HG03469 (cell line): ENCODE data around the gene WASHC2C.
"Not testable (repeated sequence)": the region's sequence is repeated elsewhere in the genome, so short reads cannot be mapped to it uniquely, and the experiment has no call there.

Experiments used
- ATAC-seq: cut with Tn5 transposase; IDR thresholded peaks from one replicate; pipeline ENCODE4 v1.9.1; 2021; ENCODE audit warnings: mild to moderate bottlenecking, moderate library complexity, moderate number of reproducible peaks; ENCODE audit not compliant: unreplicated experiment

Gene WASHC2C

GRCh38 chr10:45757661-45758396 lies 30.8 kb downstream of the WASHC2C start:
- not testable (repeated sequence) for ATAC-seq

- ATAC-seq = peak; percentile 64
Measured at GRCh38 chr10:45761622-45762021, 34.6 kb downstream of the WASHC2C start.

GRCh38 chr10:45763037-45763436 lies 36.0 kb downstream of the WASHC2C start:
- not testable (repeated sequence) for ATAC-seq

- not testable (repeated sequence) for ATAC-seq
Measured at GRCh38 chr10:45768334-45768733, 41.3 kb downstream of the WASHC2C start.

GRCh38 chr10:45771757-45772461 lies 44.8 kb downstream of the WASHC2C start:
- ATAC-seq = not testable (repeated sequence)

DNA sequence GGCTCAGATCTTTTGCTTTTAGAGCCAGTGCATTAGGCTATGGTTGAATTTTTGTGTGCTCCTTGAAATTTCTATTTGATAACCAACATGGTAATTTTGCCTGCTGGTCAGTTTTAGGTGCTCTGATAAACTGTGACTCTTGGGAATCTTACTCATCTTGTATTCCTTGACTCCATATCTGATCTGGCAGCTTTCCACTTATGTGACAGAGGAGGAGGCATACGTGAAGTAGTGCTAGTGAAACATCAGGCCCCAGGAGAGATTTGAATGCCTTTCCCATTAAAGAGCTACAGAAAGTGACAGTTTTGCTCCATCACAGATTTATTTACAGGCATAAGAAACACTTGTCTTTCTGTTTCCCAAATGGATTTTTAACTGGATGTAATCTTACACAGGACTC lies 59.2 kb downstream of the WASHC2C start:
- ATAC-seq = not testable (repeated sequence)

- not testable (repeated sequence) for ATAC-seq
Measured at GRCh38 chr10:45787212-45787741, 60.2 kb downstream of the WASHC2C start.

DNA sequence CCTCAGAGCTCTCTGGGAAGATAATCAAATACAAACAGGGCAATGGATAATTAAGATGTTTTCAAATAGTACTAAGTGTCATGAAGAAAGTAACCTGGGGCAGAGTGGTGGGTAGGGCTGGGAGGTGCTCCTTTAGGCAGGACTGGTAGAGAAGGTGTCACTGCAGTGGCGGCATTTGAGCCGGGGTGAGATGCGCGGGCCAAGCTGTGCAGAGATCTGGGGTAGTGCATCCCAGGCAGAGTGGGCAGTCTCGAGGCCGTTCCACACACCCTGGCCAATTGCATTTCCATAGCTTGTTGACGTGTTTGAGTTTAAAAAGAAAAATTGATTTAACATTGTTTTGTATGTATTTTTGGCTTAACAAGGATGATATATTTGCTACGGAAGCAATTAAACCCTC lies 62.9 kb downstream of the WASHC2C start:
- not testable (repeated sequence) for ATAC-seq

DNA sequence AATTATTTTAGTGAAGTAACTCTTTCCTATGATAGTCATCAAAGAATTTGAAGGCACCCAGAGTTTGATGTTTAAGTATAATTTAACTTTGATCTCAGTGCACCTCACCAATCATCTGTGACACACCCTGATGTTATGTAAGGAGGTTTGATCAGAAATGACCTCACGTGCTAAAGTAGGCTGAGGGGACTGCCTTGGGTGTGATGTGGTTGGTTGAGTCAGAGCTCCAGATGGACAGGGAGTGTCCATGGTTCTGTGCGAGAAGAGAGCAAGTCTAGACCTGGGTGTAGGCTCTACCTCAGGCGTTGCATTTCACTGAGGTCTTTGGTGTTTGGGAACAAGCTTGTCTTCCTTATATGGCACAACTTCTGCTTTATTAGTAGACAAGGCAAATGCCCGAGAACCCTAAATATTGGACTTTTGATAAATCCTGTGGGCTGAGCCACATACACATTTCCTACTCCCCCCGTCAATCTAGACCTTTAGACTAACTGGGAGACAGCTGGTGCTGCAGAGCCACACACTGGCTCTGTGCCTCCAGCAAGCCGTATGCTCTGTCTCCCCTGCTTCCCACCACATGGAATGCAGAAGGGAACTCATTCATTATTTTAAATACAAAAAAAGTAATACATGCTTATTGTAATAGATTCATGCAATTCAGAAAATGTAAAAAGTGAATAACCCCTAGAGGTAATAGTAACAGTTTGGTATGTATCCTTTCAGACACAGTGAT lies 63.8 kb downstream of the WASHC2C start:
- ATAC-seq = not testable (repeated sequence)

DNA sequence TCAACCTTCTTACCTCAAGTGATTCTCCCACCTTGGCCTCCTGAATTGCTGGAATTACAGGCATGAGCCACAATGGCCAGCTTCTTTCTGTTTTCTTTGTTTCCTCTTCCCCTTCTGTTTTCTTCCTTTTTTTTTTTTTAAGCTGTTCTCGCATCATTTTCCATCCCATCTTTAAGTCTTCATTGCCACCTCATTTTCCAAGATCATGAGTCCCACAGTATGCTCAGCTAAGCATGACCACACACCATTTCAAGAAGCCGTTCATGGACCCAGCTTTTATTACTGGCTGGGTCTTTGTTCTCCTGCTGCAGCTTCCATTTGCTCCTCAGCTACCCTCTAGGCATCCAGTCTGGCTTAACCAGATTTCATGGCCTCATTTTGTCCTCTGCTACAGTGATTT lies 67.7 kb downstream of the WASHC2C start:
- not testable (repeated sequence) for ATAC-seq

DNA sequence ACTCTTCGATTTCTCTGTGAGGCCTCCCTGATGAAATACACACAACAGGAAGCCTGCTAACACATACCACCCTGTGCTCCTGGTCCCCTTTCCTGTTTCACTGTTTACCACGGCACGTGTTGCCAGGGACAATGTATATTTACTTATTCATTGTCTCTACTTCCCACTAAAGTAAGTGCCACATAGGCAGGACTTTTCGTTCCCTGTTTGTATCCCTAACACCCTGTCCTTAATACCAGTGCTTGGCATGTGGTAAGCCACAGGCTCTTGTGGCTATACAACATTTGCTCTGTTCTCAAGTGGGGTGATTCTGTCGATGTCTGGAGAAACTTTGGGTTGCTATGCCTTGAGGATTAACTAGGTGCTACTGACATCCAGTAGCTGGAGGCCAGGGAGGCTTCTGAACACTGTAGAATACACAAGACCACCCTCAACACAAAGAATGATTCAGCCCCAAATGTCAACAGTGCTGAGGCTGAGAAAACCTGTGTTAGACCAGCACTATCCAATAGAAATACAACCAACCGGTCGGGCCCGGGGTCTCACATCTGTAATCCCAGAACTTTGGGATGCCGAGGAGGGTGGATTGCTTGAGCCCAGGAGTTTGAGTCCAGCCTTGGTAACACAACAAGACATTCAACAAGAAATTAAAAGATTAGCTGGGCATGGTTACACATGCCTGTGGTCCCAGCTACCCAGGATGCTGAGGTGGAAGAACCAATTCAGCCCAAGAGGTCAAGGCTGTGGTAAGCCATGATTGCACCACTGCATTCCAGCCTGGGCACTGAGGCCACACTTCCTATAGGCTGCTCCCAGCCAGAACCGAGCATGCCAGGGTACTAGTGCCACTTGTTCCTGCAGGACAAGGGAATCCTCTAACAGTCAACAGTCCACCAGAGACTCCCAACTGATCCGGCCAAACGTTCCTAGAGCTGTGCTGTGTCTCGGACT lies 76.3 kb downstream of the WASHC2C start:
- ATAC-seq = not testable (repeated sequence)

DNA sequence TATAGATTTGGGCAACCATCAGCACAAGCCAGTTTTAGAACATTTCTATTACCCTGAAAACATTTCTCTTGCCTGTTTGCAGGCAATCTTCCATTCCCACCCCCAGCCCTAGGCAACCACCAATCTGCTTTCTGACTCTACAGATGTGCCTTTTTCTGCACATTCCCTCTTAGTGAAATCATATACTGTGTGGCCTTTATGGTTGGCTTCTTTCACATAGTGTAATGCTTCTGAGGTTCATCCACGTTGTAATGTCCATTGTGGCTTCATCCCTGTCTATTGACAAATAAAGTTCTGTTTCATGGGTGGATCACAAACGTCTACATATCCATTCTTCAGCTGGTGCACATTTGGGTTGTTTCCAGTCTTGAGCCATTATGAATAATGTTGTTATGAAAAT lies 77.9 kb downstream of the WASHC2C start:
- ATAC-seq = not testable (repeated sequence)

DNA sequence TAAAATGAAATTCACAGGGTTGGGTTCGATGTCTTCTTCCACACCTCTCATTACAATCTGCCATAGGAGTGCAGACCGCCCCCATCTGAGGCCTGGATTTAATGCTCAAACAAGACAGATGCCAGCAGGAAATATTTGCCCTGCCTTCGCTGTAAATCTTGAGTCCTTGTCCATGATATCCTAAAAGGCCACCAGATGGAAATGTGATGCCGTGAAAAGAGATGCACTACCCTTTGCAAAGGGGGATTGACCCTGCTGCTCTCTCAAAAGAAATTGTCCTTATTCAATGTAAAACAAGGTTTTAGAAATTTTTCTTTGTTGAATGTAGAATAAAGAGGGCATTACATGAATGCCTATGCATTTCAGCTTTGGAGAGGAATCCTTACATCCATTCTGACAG lies 82.8 kb downstream of the WASHC2C start:
- ATAC-seq = no peak

DNA sequence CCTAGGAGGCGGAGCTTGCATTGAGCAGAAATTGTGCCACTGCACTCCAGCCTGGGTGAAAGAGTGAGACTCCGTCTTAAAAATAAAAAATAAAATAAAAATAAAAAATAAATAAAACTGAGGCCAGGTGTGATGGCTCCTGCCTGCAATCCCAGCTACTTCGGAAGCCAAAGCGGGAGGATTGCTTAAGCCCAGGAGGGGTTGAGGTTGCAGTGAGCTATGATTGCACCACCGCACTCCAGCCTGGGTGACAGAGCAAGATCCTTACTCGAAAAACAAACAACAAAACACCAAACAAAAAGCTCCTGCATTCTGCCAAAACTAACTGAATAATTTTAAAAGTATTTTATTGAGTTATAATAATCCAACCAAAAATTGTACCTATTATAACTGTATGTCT lies 84.0 kb downstream of the WASHC2C start:
- no peak for ATAC-seq

- not testable (repeated sequence) for ATAC-seq
Measured at GRCh38 chr10:45812959-45813358, 85.9 kb downstream of the WASHC2C start.

- not testable (repeated sequence) for ATAC-seq
Measured at GRCh38 chr10:45814146-45814545, 87.1 kb downstream of the WASHC2C start.

GRCh38 chr10:45817130-45817859 lies 90.2 kb downstream of the WASHC2C start:
- ATAC-seq = no peak

DNA sequence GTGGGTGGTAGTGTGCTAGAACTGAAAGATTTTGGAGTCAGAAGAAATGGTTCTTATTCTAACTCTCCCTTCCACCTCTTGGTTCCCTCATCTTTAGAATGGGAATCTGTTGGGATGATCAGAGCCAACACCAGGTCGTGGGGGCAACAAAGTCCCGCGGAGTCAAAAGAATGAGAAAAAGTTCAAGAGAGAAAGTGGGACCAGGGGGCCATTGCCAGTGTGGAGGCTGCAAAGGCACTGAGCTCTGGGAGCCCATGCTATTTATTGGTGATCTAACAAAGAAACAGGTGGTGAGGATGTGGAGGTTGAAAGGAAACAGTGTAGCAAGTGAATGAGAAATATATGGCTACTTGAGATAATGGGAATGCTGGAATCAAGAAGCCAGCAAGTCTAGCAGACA lies 90.8 kb downstream of the WASHC2C start:
- no peak for ATAC-seq

GRCh38 chr10:45819552-45819951 lies 92.5 kb downstream of the WASHC2C start:
- ATAC-seq = no peak
